GM23248 (cell line): Measurements from ENCODE around the gene FBXO38. TPM values are rescaled to one million over a fixed set of nuclear protein-coding genes. Genes with fewer than 3 reads are reported as not detected.

ENCODE experiments used
- DNase-seq: peaks from one replicate; pipeline ENCODE4 v3.0.0-alpha.2; 2015
- H2AFZ ChIP-seq: fragments of 200-600 bp; sonication (generic); 2 replicates; pipeline ENCODE4 v1.6.1; 2016; ENCODE audit warnings: antibody characterized with exemption
- H3F3A ChIP-seq: fragments of 200-600 bp; sonication (generic); 2 replicates; pipeline ENCODE4 v1.6.1; 2016; ENCODE audit warnings: mild to moderate bottlenecking, antibody characterized with exemption, mixed run types; ENCODE audit not compliant: insufficient read depth
- H3K27ac ChIP-seq: fragments of 200-600 bp; sonication (generic); 2 replicates; pipeline ENCODE4 v1.5.1; 2016; ENCODE audit warnings: mild to moderate bottlenecking
- H3K27me3 ChIP-seq: fragments of 200-600 bp; sonication (generic); replicated peaks from 2 replicates; pipeline ENCODE4 v1.6.1; 2016; ENCODE audit warnings: mild to moderate bottlenecking; ENCODE audit not compliant: insufficient read depth
- H3K36me3 ChIP-seq: fragments of 200-600 bp; sonication (generic); 2 replicates; pipeline ENCODE4 v1.6.1; 2016; ENCODE audit warnings: low read depth, mild to moderate bottlenecking
- H3K4me1 ChIP-seq: fragments of 200-600 bp; sonication (generic); 2 replicates; pipeline ENCODE4 v1.6.1; 2016; ENCODE audit warnings: mild to moderate bottlenecking; ENCODE audit not compliant: insufficient read depth
- H3K4me2 ChIP-seq: fragments of 200-600 bp; sonication (generic); one replicate; pipeline ENCODE4 v1.6.1; 2016; ENCODE audit warnings: mild to moderate bottlenecking; ENCODE audit not compliant: unreplicated experiment
- H3K4me3 ChIP-seq: fragments of 200-600 bp; sonication (generic); 2 replicates; pipeline ENCODE4 v1.5.1; 2016; ENCODE audit warnings: mild to moderate bottlenecking
- H3K79me2 ChIP-seq: fragments of 200-600 bp; sonication (generic); 2 replicates; pipeline ENCODE4 v1.6.1; 2016; ENCODE audit warnings: mild to moderate bottlenecking; ENCODE audit not compliant: insufficient read depth
- H3K9ac ChIP-seq: fragments of 200-600 bp; sonication (generic); 2 replicates; pipeline ENCODE4 v1.6.1; 2016; ENCODE audit warnings: mild to moderate bottlenecking
- H3K9me2 ChIP-seq: fragments of 200-600 bp; sonication (generic); 2 replicates; pipeline ENCODE4 v1.6.1; 2016; ENCODE audit warnings: mixed run types, mild to moderate bottlenecking, moderate library complexity; ENCODE audit not compliant: insufficient read depth
- H3K9me3 ChIP-seq: fragments of 200-600 bp; sonication (generic); one replicate; pipeline ENCODE4 v1.6.1; 2017; ENCODE audit warnings: low read depth
- H4K20me1 ChIP-seq: fragments of 200-600 bp; sonication (generic); 2 replicates; pipeline ENCODE4 v1.6.0; 2016; ENCODE audit not compliant: insufficient read depth
- EZH2 ChIP-seq: fragments of 200-600 bp; sonication (generic); IDR thresholded peaks from 2 replicates; pipeline ENCODE4 v1.6.1; 2018; ENCODE audit warnings: antibody characterized with exemption, mild to moderate bottlenecking; ENCODE audit not compliant: insufficient read depth, poor library complexity, severe bottlenecking
- EZH2phosphoT487 ChIP-seq: fragments of 200-600 bp; sonication (generic); IDR thresholded peaks from 2 replicates; pipeline ENCODE4 v1.6.1; 2018; ENCODE audit warnings: antibody characterized with exemption, moderate library complexity, mild to moderate bottlenecking, low read depth; ENCODE audit not compliant: insufficient read depth
- WGBS, 2 experiments: methylation state at CpG; one replicate each; pipeline ENCODE4 v1.1.6; 2015 to 2017; ENCODE audit warnings: low lambda C conversion rate in 2 of 2, low coverage in 1 of 2; ENCODE audit errors: missing lambda C conversion rate in 2 of 2; 5-methylcytosine and 5-hydroxymethylcytosine counted together
- in situ Hi-C: fragments of 300-500 bp; cut with MboI; formaldehyde crosslinking; loops from 2 replicates; pipeline ENCODE4 v1.15.0; 2020
- polyA plus RNA-seq: library from polyadenylated mRNA; unstranded; fragments of >200 nt; fragmentation: Nextera tagmentation; extraction: Ambion mirVana; gene quantifications from 2 replicates; pipeline ENCODE4 v1.2.1, GENCODE V29; 2016
- total RNA-seq: library from RNA; depleted of rRNA; stranded (reverse); fragments of >200 nt; shearing (Covaris generic); gene quantifications from 2 replicates; pipeline ENCODE4 v1.2.3, GENCODE V29; 2014

Gene FBXO38
- total and polyA plus RNA-seq, 2 experiments from 2014 or later, result 16.7 to 55.3 TPM

- Histone ChIP-seq H3K36me3 (no peaks in the 10 kb centered on the region), H3K9ac (no peak overlapping the region), H3K27ac (no peak overlapping the region), H3K79me2 (no peaks in the 10 kb centered on the region), H3K4me3 (no peak overlapping the region), H3F3A (no peaks in the 10 kb centered on the region), H3K27me3 (no peaks in the 10 kb centered on the region), H3K4me1 (no peaks in the 10 kb centered on the region), H3K9me3 (no peaks in the 10 kb centered on the region), H2AFZ (no peak overlapping the region), H4K20me1 (no peaks in the 10 kb centered on the region), H3K4me2 (no peak overlapping the region), H3K9me2 (no peaks in the 10 kb centered on the region)
- in situ Hi-C loops, result no loop called here
- 54 to 60% methylated on average over 2 of the region's 2 CpGs for WGBS, 2 experiments
- DNase-seq, result no peak
- TF ChIP-seq EZH2phosphoT487 (no peak), EZH2 (no peak)
Observed at GRCh38 chr5:148353634-148354033, 30.1 kb upstream of the FBXO38 start.

GRCh38 chr5:148364343-148364742, 19.4 kb upstream of the FBXO38 start:
- in situ Hi-C loops, result no loop called here
- Histone ChIP-seq H3K4me1 (no peaks in the 10 kb centered on the region), H3K79me2 (no peaks in the 10 kb centered on the region), H3K36me3 (no peaks in the 10 kb centered on the region), H3F3A (no peaks in the 10 kb centered on the region), H2AFZ (no peak overlapping the region), H3K9ac (no peak overlapping the region), H3K9me3 (no peaks in the 10 kb centered on the region), H3K9me2 (0 out of 2 replicates have a peak, but pooled peaks cover 3% of the 10 kb centered on the region), H3K27ac (no peak overlapping the region), H3K27me3 (no peaks in the 10 kb centered on the region), H4K20me1 (no peaks in the 10 kb centered on the region), H3K4me3 (no peak overlapping the region), H3K4me2 (no peak overlapping the region)
- TF ChIP-seq EZH2 (no peak), EZH2phosphoT487 (no peak)
- DNase-seq, result no peak

GRCh38 chr5:148368299-148368698, 15.5 kb upstream of the FBXO38 start:
- H3K79me2 ChIP-seq, result no peaks in the 10 kb centered on the region
- no peak overlapping the region for H3K27ac ChIP-seq
- 0 out of 2 replicates have a peak, but pooled peaks cover 6% of the 10 kb centered on the region for H3K4me1 ChIP-seq
- no peaks in the 10 kb centered on the region for H3K36me3 ChIP-seq
- in situ Hi-C loops, result no loop called here
- no peaks in the 10 kb centered on the region for H3K27me3 ChIP-seq
- no peak for DNase-seq
- TF ChIP-seq EZH2, result no peak
- no peak for TF ChIP-seq EZH2phosphoT487
- no peak overlapping the region for H3K9ac ChIP-seq
- H3K4me3 ChIP-seq, result no peak overlapping the region
- H2AFZ ChIP-seq, result no peak overlapping the region
- no peaks in the 10 kb centered on the region for H4K20me1 ChIP-seq
- H3K4me2 ChIP-seq, result no peak overlapping the region
- H3F3A ChIP-seq, result no peaks in the 10 kb centered on the region
- no peaks in the 10 kb centered on the region for H3K9me3 ChIP-seq
- 0 out of 2 replicates have a peak, but pooled peaks cover 3% of the 10 kb centered on the region for H3K9me2 ChIP-seq

- no peaks in the 10 kb centered on the region for H3K9me3 ChIP-seq
- H3K27ac ChIP-seq, result no peak overlapping the region
- H3K9me2 ChIP-seq, result 0 out of 2 replicates have a peak, but pooled peaks cover 3% of the 10 kb centered on the region
- no peak overlapping the region for H3K4me3 ChIP-seq
- no peak overlapping the region for H3K4me2 ChIP-seq
- H3K36me3 ChIP-seq, result no peaks in the 10 kb centered on the region
- no peaks in the 10 kb centered on the region for H3K79me2 ChIP-seq
- no peak for DNase-seq
- H3K4me1 ChIP-seq, result 0 out of 2 replicates have a peak, but pooled peaks cover 8% of the 10 kb centered on the region
- no peaks in the 10 kb centered on the region for H3K27me3 ChIP-seq
- no peak overlapping the region for H3K9ac ChIP-seq
- H4K20me1 ChIP-seq, result no peaks in the 10 kb centered on the region
- WGBS, 2 experiments, result 71 to 76% methylated on average over 2 of the region's 2 CpGs
- H3F3A ChIP-seq, result no peaks in the 10 kb centered on the region
- H2AFZ ChIP-seq, result no peak overlapping the region
- no peak for TF ChIP-seq EZH2
- in situ Hi-C loops, result loop anchor here (10.0 kb wide), 1 partner anchor 187 kb away; no protein-coding TSS in a partner anchor
Observed at GRCh38 chr5:148372166-148372725, 11.5 kb upstream of the FBXO38 start.

GRCh38 chr5:148372893-148373292, 10.9 kb upstream of the FBXO38 start:
- TF ChIP-seq EZH2 (no peak), EZH2phosphoT487 (no peak)
- 0 out of 2 replicates have a peak, but pooled peaks cover 8% of the 10 kb centered on the region for H3K4me1 ChIP-seq
- H3K9me2 ChIP-seq, result 0 out of 2 replicates have a peak, but pooled peaks cover 3% of the 10 kb centered on the region
- H3K36me3 ChIP-seq, result no peaks in the 10 kb centered on the region
- H3K27me3 ChIP-seq, result no peaks in the 10 kb centered on the region
- H2AFZ ChIP-seq, result no peak overlapping the region
- peak; percentile 18 for DNase-seq
- H3K4me3 ChIP-seq, result no peak overlapping the region
- H3K79me2 ChIP-seq, result no peaks in the 10 kb centered on the region
- no peak overlapping the region for H3K9ac ChIP-seq
- no peak overlapping the region for H3K27ac ChIP-seq
- in situ Hi-C loops, result loop anchor here (10.0 kb wide), 1 partner anchor 188 kb away; no protein-coding TSS in a partner anchor
- no peaks in the 10 kb centered on the region for H4K20me1 ChIP-seq
- no peaks in the 10 kb centered on the region for H3F3A ChIP-seq
- no peaks in the 10 kb centered on the region for H3K9me3 ChIP-seq
- H3K4me2 ChIP-seq, result no peak overlapping the region
